ENCODE results near the gene EVA1C. TPM values are rescaled to one million over a fixed set of nuclear protein-coding genes. Genes with fewer than 3 reads are reported as not detected.

The EVA1C gene
- total and polyA plus RNA-seq, 2 donors (not counting 3 experiments of a cell fraction or from before 2014, with no cell fraction given) = 22.8 to 38.6 TPM

- BruUV-seq (replicated peaks) = no TSS peak
- intact Hi-C loops (cut with micrococcal nuclease) (loop anchor here (5.0 kb wide), 1 partner anchor 73 kb away; no protein-coding TSS in a partner anchor), dilution Hi-C loops (cut with MboI; ENCODE audit: extremely low pct_ligation_motif_present, low sequenced_read_pairs) (no loop called here)
- H3K4me2 ChIP-seq (ENCODE audit: insufficient read depth, low read length) = no peak overlapping the region
- FAIRE-seq (no peak), DNase-seq (ENCODE audit: low read depth, low spot score) (no peak)
- CTCF ChIA-PET = interaction anchor here (0.9 to 1.3 kb wide), 6 partner anchors 10 to 145 kb away, joined by 3 to 4 read pairs (median 3); no protein-coding TSS in a partner anchor
- no peak overlapping the region for H3K27ac ChIP-seq (ENCODE audit: insufficient read depth, low read depth, low read length)
- H3K4me1 ChIP-seq (ENCODE audit: control insufficient read depth, extremely low read depth, insufficient read depth, low read length) = peaks cover 34% of the 10 kb centered on the region
- no peak overlapping the region for H3K9ac ChIP-seq (replicated peaks; ENCODE audit: extremely low read depth, insufficient read depth, low read length)
- POLR2A ChIA-PET = no interaction called here
- no peaks in the 10 kb centered on the region for H3K36me3 ChIP-seq (ENCODE audit: control insufficient read depth in 2 of 2, extremely low read depth in 1 of 2, insufficient read depth in 2 of 2, low read length in 2 of 2)
- H3K4me3 ChIP-seq (replicated peaks in 1 of 3; ENCODE audit: insufficient read depth in 1 of 3, low read depth in 1 of 3, low read length in 3 of 3) = no peak overlapping the region
- peaks cover 75% of the 10 kb centered on the region for H3K79me2 ChIP-seq (ENCODE audit: control insufficient read depth, insufficient read depth, low read length)
- TF ChIP-seq FOS (IDR thresholded peaks at IDR 0.05; ENCODE audit: borderline replicate concordance, insufficient read depth, low read length) (no peak), MAX (IDR thresholded peaks at IDR 0.05; ENCODE audit: insufficient read depth, insufficient read length) (no peak), JUN (IDR thresholded peaks at IDR 0.05; ENCODE audit: borderline replicate concordance, insufficient read depth, insufficient read length, low read depth) (no peak), EZH2 (IDR thresholded peaks at IDR 0.05; ENCODE audit: borderline replicate concordance, low read depth, low read length, severe bottlenecking) (no peak), POLR2AphosphoS5 (IDR thresholded peaks at IDR 0.05; ENCODE audit: insufficient read depth, low read depth, low read length) (no peak), MYC (IDR thresholded peaks at IDR 0.05; ENCODE audit: low read depth, low read length) (no peak), POLR2A (IDR thresholded peaks at IDR 0.05; ENCODE audit: low read depth, low read length) (no peak), CTCF (IDR thresholded peaks at IDR 0.05; ENCODE audit: extremely low read depth in 1 of 2, insufficient read depth in 1 of 2, low read depth in 1 of 2, low read length in 2 of 2) (no peak), GATA2 (IDR thresholded peaks at IDR 0.05; ENCODE audit: insufficient read depth, insufficient read length, low read depth, low read length) (no peak)
- no peaks in the 10 kb centered on the region for H3K9me3 ChIP-seq (replicated peaks; ENCODE audit: control insufficient read depth, insufficient read depth, low read length)
- H2AFZ ChIP-seq (ENCODE audit: low read depth, low read length) = no peak overlapping the region
- no peaks in the 10 kb centered on the region for H3K27me3 ChIP-seq (ENCODE audit: control insufficient read depth in 2 of 2, insufficient read depth in 2 of 2, low read length in 2 of 2)
- H3K9me1 ChIP-seq (replicated peaks; ENCODE audit: control insufficient read depth, extremely low read depth, insufficient read depth, low read length) = no peaks in the 10 kb centered on the region
- no peaks in the 10 kb centered on the region for H4K20me1 ChIP-seq (replicated peaks; ENCODE audit: control insufficient read depth, extremely low read depth, insufficient read depth, low read length)
Measured at GRCh38 chr21:32424674-32425073, 12.2 kb downstream of the EVA1C start.

Data from endothelial cell of umbilical vein (primary cell).